Measurements from ENCODE around the gene RBM44. TPM values are rescaled to one million over a fixed set of nuclear protein-coding genes. Genes with fewer than 3 reads are reported as not detected.
"Not testable (repeated sequence)": the region's sequence is repeated elsewhere in the genome, so short reads cannot be mapped to it uniquely, and the experiment has no call there.

Gene RBM44
- total and polyA plus RNA-seq, 2 donors (not counting 1 experiment from before 2014, with no cell fraction given): 0.17 to 0.34 TPM

DNA sequence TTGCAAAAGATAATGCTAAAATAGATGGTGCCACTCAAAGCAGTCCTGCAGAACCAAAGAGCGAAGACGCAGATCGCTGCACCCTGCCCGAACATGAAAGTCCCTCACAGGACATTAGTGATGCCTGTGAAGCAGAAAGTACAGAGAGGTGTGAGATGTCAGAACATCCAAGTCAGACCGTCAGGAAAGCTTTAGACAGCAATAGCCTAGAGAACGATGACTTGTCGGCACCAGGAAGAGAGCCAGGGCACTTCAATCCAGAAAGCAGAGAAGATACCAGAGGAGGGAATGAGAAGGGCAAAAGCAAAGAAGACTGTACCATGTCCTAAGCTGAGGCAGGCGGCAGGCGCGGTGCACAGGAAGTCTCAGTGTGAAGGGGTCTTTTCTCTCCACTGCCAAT lies 34.8 kb upstream of the RBM44 start:
- Histone ChIP-seq H2AFZ (ENCODE audit: low read length) (no peak overlapping the region), H3K27ac (ENCODE audit: insufficient read depth, low read length) (no peak overlapping the region), H3K4me3 (replicated peaks in 1 of 4; ENCODE audit: control extremely low read depth in 1 of 4, insufficient read depth in 1 of 4, low read depth in 3 of 4, low read length in 4 of 4) (no peak overlapping the region), H3K79me2 (ENCODE audit: control insufficient read depth, insufficient read depth, low read length) (no peaks in the 10 kb centered on the region), H3K4me1 (ENCODE audit: control insufficient read depth, extremely low read depth, insufficient read depth, low read length) (peaks cover 3% of the 10 kb centered on the region), H3K9me3 (ENCODE audit: control insufficient read depth, insufficient read depth, low read depth, low read length) (no peaks in the 10 kb centered on the region), H3K4me2 (ENCODE audit: extremely low read depth, insufficient read depth, low read length) (no peak overlapping the region), H3K27me3 (ENCODE audit: control insufficient read depth, insufficient read depth, low read length) (no peaks in the 10 kb centered on the region), H3K9ac (ENCODE audit: insufficient read depth, low read length) (no peak overlapping the region), H3K36me3 (ENCODE audit: control insufficient read depth, insufficient read depth, low read length) (peaks cover 10% of the 10 kb centered on the region), H4K20me1 (ENCODE audit: control insufficient read depth, extremely low read depth, insufficient read depth, low read length) (no peaks in the 10 kb centered on the region)
- DNase-seq (ENCODE audit: low read depth in 2 of 2): no peak
- TF ChIP-seq, protein P1, sequence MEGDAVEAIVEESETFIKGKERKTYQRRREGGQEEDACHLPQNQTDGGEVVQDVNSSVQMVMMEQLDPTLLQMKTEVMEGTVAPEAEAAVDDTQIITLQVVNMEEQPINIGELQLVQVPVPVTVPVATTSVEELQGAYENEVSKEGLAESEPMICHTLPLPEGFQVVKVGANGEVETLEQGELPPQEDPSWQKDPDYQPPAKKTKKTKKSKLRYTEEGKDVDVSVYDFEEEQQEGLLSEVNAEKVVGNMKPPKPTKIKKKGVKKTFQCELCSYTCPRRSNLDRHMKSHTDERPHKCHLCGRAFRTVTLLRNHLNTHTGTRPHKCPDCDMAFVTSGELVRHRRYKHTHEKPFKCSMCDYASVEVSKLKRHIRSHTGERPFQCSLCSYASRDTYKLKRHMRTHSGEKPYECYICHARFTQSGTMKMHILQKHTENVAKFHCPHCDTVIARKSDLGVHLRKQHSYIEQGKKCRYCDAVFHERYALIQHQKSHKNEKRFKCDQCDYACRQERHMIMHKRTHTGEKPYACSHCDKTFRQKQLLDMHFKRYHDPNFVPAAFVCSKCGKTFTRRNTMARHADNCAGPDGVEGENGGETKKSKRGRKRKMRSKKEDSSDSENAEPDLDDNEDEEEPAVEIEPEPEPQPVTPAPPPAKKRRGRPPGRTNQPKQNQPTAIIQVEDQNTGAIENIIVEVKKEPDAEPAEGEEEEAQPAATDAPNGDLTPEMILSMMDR (conservative IDR thresholded peaks at IDR 0.05 in 1 of 2, IDR thresholded peaks at IDR 0.05 in 1 of 2; ENCODE audit: low read depth in 1 of 2, low read length in 2 of 2): no peak
- no peak for TF ChIP-seq EZH2 (IDR thresholded peaks at IDR 0.05; ENCODE audit: low read length, missing control alignments)

DNA sequence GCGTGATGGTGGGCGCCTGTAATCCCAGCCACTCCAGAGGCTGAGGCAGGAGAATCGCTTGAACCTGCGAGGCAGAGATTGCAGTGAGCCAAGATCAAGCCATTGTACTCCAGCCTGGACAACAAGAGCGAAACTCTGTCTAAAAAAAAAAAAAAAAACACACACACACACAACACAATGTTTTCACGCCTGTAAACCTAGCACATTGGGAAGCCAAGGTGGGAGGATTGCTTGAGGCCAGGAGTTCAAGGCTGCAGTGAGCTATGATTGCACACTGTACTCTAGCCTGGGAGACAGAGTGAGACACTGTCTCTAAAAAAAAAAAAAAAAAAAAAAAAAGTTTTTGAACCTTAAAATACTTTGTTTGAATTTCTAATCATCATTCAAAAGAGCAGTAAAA lies 33.5 kb upstream of the RBM44 start:
- not testable (repeated sequence) for H3K27ac ChIP-seq (ENCODE audit: insufficient read depth, low read length); H3K4me2 ChIP-seq (ENCODE audit: extremely low read depth, insufficient read depth, low read length); H3K27me3 ChIP-seq (ENCODE audit: control insufficient read depth, insufficient read depth, low read length); H3K4me1 ChIP-seq (ENCODE audit: control insufficient read depth, extremely low read depth, insufficient read depth, low read length); H3K36me3 ChIP-seq (ENCODE audit: control insufficient read depth, insufficient read depth, low read length); H4K20me1 ChIP-seq (ENCODE audit: control insufficient read depth, extremely low read depth, insufficient read depth, low read length); H3K9me3 ChIP-seq (ENCODE audit: control insufficient read depth, insufficient read depth, low read depth, low read length); H3K4me3 ChIP-seq (replicated peaks in 1 of 4; ENCODE audit: control extremely low read depth in 1 of 4, insufficient read depth in 1 of 4, low read depth in 3 of 4, low read length in 4 of 4); H3K9ac ChIP-seq (ENCODE audit: insufficient read depth, low read length); H2AFZ ChIP-seq (ENCODE audit: low read length); DNase-seq (ENCODE audit: low read depth in 2 of 2); H3K79me2 ChIP-seq (ENCODE audit: control insufficient read depth, insufficient read depth, low read length)

DNA sequence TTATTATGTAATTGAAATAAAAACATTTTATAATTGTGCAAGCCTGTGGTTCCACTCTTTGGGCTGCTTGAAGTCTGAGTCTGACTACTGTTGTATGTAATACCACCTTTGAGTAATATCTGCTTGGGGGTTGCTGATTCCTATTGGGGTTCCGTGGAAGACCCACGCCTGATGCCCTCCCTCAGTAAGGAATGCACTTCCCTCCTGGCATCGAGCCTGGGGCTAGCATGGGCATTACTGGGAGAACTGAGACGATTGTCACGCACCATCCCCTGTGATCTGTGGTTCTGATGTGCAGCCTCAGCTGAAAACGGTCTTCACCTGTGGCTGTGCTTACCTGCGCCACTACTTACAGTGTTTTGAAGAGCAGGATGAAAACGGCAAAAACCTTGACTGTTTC lies 32.7 kb upstream of the RBM44 start:
- Histone ChIP-seq H3K4me3 (replicated peaks in 1 of 4; ENCODE audit: control extremely low read depth in 1 of 4, insufficient read depth in 1 of 4, low read depth in 3 of 4, low read length in 4 of 4) (no peak overlapping the region), H3K79me2 (ENCODE audit: control insufficient read depth, insufficient read depth, low read length) (no peaks in the 10 kb centered on the region), H3K4me2 (ENCODE audit: extremely low read depth, insufficient read depth, low read length) (no peak overlapping the region), H2AFZ (ENCODE audit: low read length) (no peak overlapping the region), H3K36me3 (ENCODE audit: control insufficient read depth, insufficient read depth, low read length) (peaks cover 3% of the 10 kb centered on the region), H4K20me1 (ENCODE audit: control insufficient read depth, extremely low read depth, insufficient read depth, low read length) (no peaks in the 10 kb centered on the region), H3K27me3 (ENCODE audit: control insufficient read depth, insufficient read depth, low read length) (no peaks in the 10 kb centered on the region), H3K27ac (ENCODE audit: insufficient read depth, low read length) (no peak overlapping the region), H3K9ac (ENCODE audit: insufficient read depth, low read length) (no peak overlapping the region), H3K9me3 (ENCODE audit: control insufficient read depth, insufficient read depth, low read depth, low read length) (no peaks in the 10 kb centered on the region), H3K4me1 (ENCODE audit: control insufficient read depth, extremely low read depth, insufficient read depth, low read length) (peaks cover 3% of the 10 kb centered on the region)
- TF ChIP-seq, protein P1 (conservative IDR thresholded peaks at IDR 0.05 in 1 of 2, IDR thresholded peaks at IDR 0.05 in 1 of 2; ENCODE audit: low read depth in 1 of 2, low read length in 2 of 2): no peak
- no peak for TF ChIP-seq EZH2 (IDR thresholded peaks at IDR 0.05; ENCODE audit: low read length, missing control alignments)
- DNase-seq (ENCODE audit: low read depth in 2 of 2): peak in 1 of 2 donors; percentile 23

Data from fibroblast of lung (primary cell).